Psoas muscle (tissue), 8 donors: ENCODE data around the gene ANKRD18B. TPM values are rescaled to one million over a fixed set of nuclear protein-coding genes. Genes with fewer than 3 reads are reported as not detected.
A peak's percentile ranks its signal among the peaks of the same experiment; 100 is the strongest.
"Not testable (repeated sequence)": the region's sequence is repeated elsewhere in the genome, so short reads cannot be mapped to it uniquely, and the experiment has no call there.

Source experiments
- ATAC-seq, 4 donors: fragments of 200-7000 bp; cut with Tn5 transposase; one replicate each; pipeline ENCODE4 v1.9.1; 2020; ENCODE audit warnings: moderate library complexity in 3 of 4, mild to moderate bottlenecking in 2 of 4
- DNase-seq, 2 donors: peaks; one replicate each; pipeline ENCODE4 v3.0.0-alpha.2; 2020
- H3K27ac ChIP-seq: fragments of 200-600 bp; one replicate; pipeline ENCODE4 v1.8.0; 2022
- H3K27me3 ChIP-seq, 3 donors: fragments of 200-600 bp in 1 of 3; one replicate each; pipeline versions ENCODE4 v1.6.1 to v1.8.0; 2013 to 2022; ENCODE audit warnings: low read length in 2 of 3, mild to moderate bottlenecking in 2 of 3, moderate library complexity in 1 of 3; ENCODE audit not compliant: insufficient read depth in 3 of 3
- H3K36me3 ChIP-seq, 2 donors: fragments of 200-600 bp in 1 of 2; one replicate each; pipeline versions ENCODE4 v1.6.1 to v1.8.0; 2013 to 2022; ENCODE audit warnings: low read depth in 1 of 2, mild to moderate bottlenecking in 1 of 2, moderate library complexity in 1 of 2; ENCODE audit not compliant: insufficient read depth in 1 of 2
- H3K4me1 ChIP-seq: fragments of 200-600 bp; one replicate; pipeline ENCODE4 v1.8.0; 2022
- H3K4me3 ChIP-seq: fragments of 200-600 bp; one replicate; pipeline ENCODE4 v1.8.0; 2022; ENCODE audit warnings: mild to moderate bottlenecking
- H3K9me3 ChIP-seq: fragments of 200-600 bp; one replicate; pipeline ENCODE4 v1.8.0; 2022
- CTCF ChIP-seq: fragments of 200-600 bp; IDR thresholded peaks from one replicate; pipeline ENCODE4 v1.8.0; 2022; ENCODE audit warnings: antibody characterized with exemption
- WGBS, 3 donors: extraction: QIAGEN DNeasy Blood & Tissue Kit; methylation state at CpG; one replicate each; pipeline versions ENCODE4 v1.1.6 to v1.1.7; 2013; 5-methylcytosine and 5-hydroxymethylcytosine counted together
- intact Hi-C, 2 donors: fragments of 100-400 bp; cut with DNase I; formaldehyde crosslinking; loops; one replicate each; pipeline versions ENCODE4 v1.11.0 to v1.14.2; 2022
- polyA plus RNA-seq, 3 donors: library from polyadenylated mRNA; stranded (reverse); fragments of 200-250 nt; gene quantifications; one replicate each; pipeline ENCODE4 v1.2.3, GENCODE V29; 2013
- total RNA-seq, 4 donors: library from RNA; stranded (reverse); fragmentation: NEBNext Ultra II Directional in 2 of 4; extraction: Animal tissue kit (Norgen Biotek cat#: 25700) in 2 of 4; gene quantifications; one replicate each; pipeline versions ENCODE4 v1.2.1 to v1.2.4, GENCODE V29; 2021 to 2023
- donor health status: healthy with polysubstance abuse.
- donor health status: DM: no; HTN: no; CAD: no; lungs with moderate emphysema.
- donor health status: Bipolar disorder and iron deficiency.
- donor health status: healthy.
- donor health status: DM: yes; HTN: yes; CAD: no.
- donor health status: DM: no; HTN: no; CAD: no.
- donor health status: DM: no; HTN: no; CAD: no.
- donor health status: DM: yes; HTN: yes; CAD: no.

The ANKRD18B gene
- total and polyA plus RNA-seq, 7 donors = 0.01 to 0.43 (median 0.25) TPM; not detected in 2

GRCh38 chr9:33535541-33535940 lies 11.5 kb downstream of the ANKRD18B start:
- TF ChIP-seq CTCF = no peak
- H3K4me3 ChIP-seq = no peak overlapping the region
- DNase-seq (no peak), ATAC-seq (no peak)
- no peaks in the 10 kb centered on the region for H3K4me1 ChIP-seq
- WGBS, 3 donors = 81 to 89% (median 86%) methylated on average over 2 of the region's 2 CpGs
- intact Hi-C loops = no loop called here
- H3K27me3 ChIP-seq = no peaks in the 10 kb centered on the region
- no peaks in the 10 kb centered on the region for H3K36me3 ChIP-seq
- no peak overlapping the region for H3K27ac ChIP-seq
- H3K9me3 ChIP-seq = no peaks in the 10 kb centered on the region

GRCh38 chr9:33543463-33543862 lies 19.4 kb downstream of the ANKRD18B start:
- 80 to 90% (median 86%) methylated on average over 2 of the region's 2 CpGs for WGBS, 3 donors
- H3K27ac ChIP-seq, H3K27me3 ChIP-seq, DNase-seq, H3K4me1 ChIP-seq, H3K4me3 ChIP-seq, intact Hi-C loops, ATAC-seq, H3K36me3 ChIP-seq, H3K9me3 ChIP-seq: not testable (repeated sequence)

GRCh38 chr9:33545715-33546114 lies 21.7 kb downstream of the ANKRD18B start:
- H3K4me1 ChIP-seq, H3K36me3 ChIP-seq, H3K27ac ChIP-seq, H3K27me3 ChIP-seq, H3K9me3 ChIP-seq, H3K4me3 ChIP-seq, ATAC-seq, intact Hi-C loops, DNase-seq: not testable (repeated sequence)
- 69 to 71% (median 69%) methylated on average over 2 of the region's 2 CpGs for WGBS, 3 donors

- ATAC-seq, H3K36me3 ChIP-seq, intact Hi-C loops, H3K9me3 ChIP-seq, H3K4me3 ChIP-seq, H3K27me3 ChIP-seq, H3K27ac ChIP-seq, H3K4me1 ChIP-seq, DNase-seq: not testable (repeated sequence)
- WGBS, 3 donors = 80 to 85% (median 81%) methylated on average over 4 of the region's 4 CpGs
These were observed 24.8 kb downstream of the ANKRD18B start for GRCh38 chr9:33548816-33549215.

- H3K36me3 ChIP-seq, H3K4me3 ChIP-seq, H3K9me3 ChIP-seq, H3K27me3 ChIP-seq, DNase-seq, ATAC-seq, H3K4me1 ChIP-seq, H3K27ac ChIP-seq, intact Hi-C loops: not testable (repeated sequence)
- WGBS, 3 donors = 95 to 98% (median 97%) methylated on average over 3 of the region's 3 CpGs
These were observed 25.4 kb downstream of the ANKRD18B start for GRCh38 chr9:33549418-33549817.

- H3K27ac ChIP-seq, H3K36me3 ChIP-seq, H3K4me3 ChIP-seq, H3K9me3 ChIP-seq, H3K4me1 ChIP-seq, intact Hi-C loops, H3K27me3 ChIP-seq, ATAC-seq, DNase-seq: not testable (repeated sequence)
These were observed 27.1 kb downstream of the ANKRD18B start for GRCh38 chr9:33551183-33551582.

GRCh38 chr9:33552315-33552725 lies 28.3 kb downstream of the ANKRD18B start:
- WGBS, 3 donors = 5 to 15% (median 8%) methylated on average over 3 to 4 of the region's 4 CpGs
- H3K27me3 ChIP-seq, intact Hi-C loops, H3K36me3 ChIP-seq, H3K9me3 ChIP-seq, H3K27ac ChIP-seq, H3K4me1 ChIP-seq, H3K4me3 ChIP-seq: not testable (repeated sequence)
- DNase-seq (peak in 1 of 2 donors; percentile 18), ATAC-seq (peak; percentile 94 to 97 (median 96))

GRCh38 chr9:33560217-33560616 lies 36.2 kb downstream of the ANKRD18B start:
- H3K4me1 ChIP-seq, ATAC-seq, H3K4me3 ChIP-seq, H3K9me3 ChIP-seq, intact Hi-C loops, H3K27ac ChIP-seq, DNase-seq, H3K36me3 ChIP-seq, H3K27me3 ChIP-seq: not testable (repeated sequence)
- WGBS, 3 donors = 54 to 82% (median 75%) methylated on average over 1 of the region's 1 CpG

GRCh38 chr9:33562196-33562595 lies 38.1 kb downstream of the ANKRD18B start:
- WGBS, 3 donors = 14 to 28% (median 20%) methylated on average over 1 of the region's 1 CpG
- H3K27me3 ChIP-seq, H3K4me1 ChIP-seq, intact Hi-C loops, ATAC-seq, DNase-seq, H3K4me3 ChIP-seq, H3K27ac ChIP-seq, H3K9me3 ChIP-seq, H3K36me3 ChIP-seq: not testable (repeated sequence)

GRCh38 chr9:33567776-33568175 lies 43.7 kb downstream of the ANKRD18B start:
- DNase-seq, ATAC-seq, H3K4me3 ChIP-seq, H3K27me3 ChIP-seq, H3K9me3 ChIP-seq, H3K27ac ChIP-seq, H3K4me1 ChIP-seq, H3K36me3 ChIP-seq, intact Hi-C loops: not testable (repeated sequence)

GRCh38 chr9:33577786-33578185 lies 53.7 kb downstream of the ANKRD18B start:
- H3K4me1 ChIP-seq, H3K36me3 ChIP-seq, H3K4me3 ChIP-seq, intact Hi-C loops, H3K9me3 ChIP-seq, H3K27me3 ChIP-seq, ATAC-seq, H3K27ac ChIP-seq, DNase-seq: not testable (repeated sequence)
- WGBS, 3 donors = 71 to 86% (median 80%) methylated on average over 3 of the region's 3 CpGs
